ENCODE data around the gene WWOX.
"Not testable (repeated sequence)": the region's sequence is repeated elsewhere in the genome, so short reads cannot be mapped to it uniquely, and the experiment has no call there.

The WWOX gene

GRCh38 chr16:79212114-79212791, 1112.8 kb downstream of the WWOX start:
- Mint-ChIP-seq H3K27me3 (no peaks in the 10 kb centered on the region), H3K4me3 (no peak overlapping the region), H3K9me3 (peaks cover 6% of the 10 kb centered on the region), H3K36me3 (ENCODE audit: insufficient read depth) (peaks cover 5% of the 10 kb centered on the region), H3K4me1 (peaks cover under 1% of the 10 kb centered on the region), H3K27ac (ENCODE audit: low read depth) (peak overlapping the region; percentile 80)
- ATAC-seq (replicated peaks; ENCODE audit: extremely low read depth, poor library complexity, severe bottlenecking) (no peak), DNase-seq (ENCODE audit: low spot score in 2 of 2) (no peak)

DNA sequence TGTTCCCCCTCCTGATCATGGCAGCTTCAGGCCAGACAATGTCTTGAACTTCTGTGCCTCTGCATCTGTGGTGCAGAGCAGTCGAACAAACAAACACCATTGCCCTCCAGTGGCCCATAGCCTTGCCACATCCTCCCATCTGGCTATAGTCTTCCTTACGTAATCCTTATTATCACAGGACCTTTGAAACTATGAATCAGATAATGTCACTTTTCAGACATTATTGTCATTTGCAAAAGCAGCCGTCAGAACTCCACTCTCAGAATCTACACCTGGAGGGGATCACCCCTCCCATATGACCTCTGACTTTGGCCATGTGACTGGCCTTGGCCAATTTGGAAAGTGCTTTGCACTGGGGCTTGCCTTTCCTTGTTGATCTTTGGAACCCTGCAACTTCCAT, 1113.8 kb downstream of the WWOX start:
- peaks cover 8% of the 10 kb centered on the region for H3K36me3 Mint-ChIP-seq (ENCODE audit: insufficient read depth)
- H3K27ac Mint-ChIP-seq (ENCODE audit: low read depth) = no peak overlapping the region
- H3K27me3 Mint-ChIP-seq = no peaks in the 10 kb centered on the region
- H3K9me3 Mint-ChIP-seq = peaks cover 6% of the 10 kb centered on the region
- H3K4me1 Mint-ChIP-seq = peaks cover 9% of the 10 kb centered on the region
- no peak for ATAC-seq (replicated peaks; ENCODE audit: extremely low read depth, poor library complexity, severe bottlenecking)
- no peak for DNase-seq (ENCODE audit: low spot score in 2 of 2)
- no peak overlapping the region for H3K4me3 Mint-ChIP-seq

- no peaks in the 10 kb centered on the region for H3K27me3 Mint-ChIP-seq
- ATAC-seq (replicated peaks; ENCODE audit: extremely low read depth, poor library complexity, severe bottlenecking) (no peak), DNase-seq (ENCODE audit: low spot score in 2 of 2) (no peak)
- H3K36me3 Mint-ChIP-seq (ENCODE audit: insufficient read depth) = peaks cover 8% of the 10 kb centered on the region
- peaks cover 16% of the 10 kb centered on the region for H3K4me1 Mint-ChIP-seq
- no peak overlapping the region for H3K4me3 Mint-ChIP-seq
- peaks cover 6% of the 10 kb centered on the region for H3K9me3 Mint-ChIP-seq
- H3K27ac Mint-ChIP-seq (ENCODE audit: low read depth) = no peak overlapping the region
Observed at GRCh38 chr16:79215289-79215688, 1115.8 kb downstream of the WWOX start.

GRCh38 chr16:79217375-79218011, 1118.0 kb downstream of the WWOX start:
- Mint-ChIP-seq H3K27ac (ENCODE audit: low read depth) (no peak overlapping the region), H3K4me3 (no peak overlapping the region), H3K9me3 (peaks cover 6% of the 10 kb centered on the region), H3K27me3 (no peaks in the 10 kb centered on the region), H3K4me1 (peaks cover 16% of the 10 kb centered on the region), H3K36me3 (ENCODE audit: insufficient read depth) (peaks cover 5% of the 10 kb centered on the region)
- ATAC-seq (replicated peaks; ENCODE audit: extremely low read depth, poor library complexity, severe bottlenecking) (peak; percentile 52), DNase-seq (ENCODE audit: low spot score in 2 of 2) (no peak)

DNA sequence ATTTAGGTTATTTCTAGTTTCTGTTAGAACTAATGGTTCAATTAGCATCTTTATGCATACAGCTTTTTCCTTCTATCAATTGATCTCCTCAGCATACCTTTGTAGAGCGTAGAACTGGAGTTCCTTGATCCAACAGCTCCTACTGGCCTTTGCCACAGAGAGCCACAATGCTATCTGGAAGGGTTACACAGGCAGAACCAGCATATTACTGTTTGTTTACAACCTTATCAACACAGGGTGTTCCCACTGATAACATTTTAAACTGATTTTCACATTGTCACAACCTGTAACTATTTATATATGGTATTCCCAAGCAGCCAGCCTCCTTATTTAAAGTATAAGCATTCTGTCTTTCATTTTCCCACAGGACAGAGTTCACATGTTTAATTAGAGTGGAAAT, 1118.9 kb downstream of the WWOX start:
- no peak for DNase-seq (ENCODE audit: low spot score in 2 of 2)
- H3K27me3 Mint-ChIP-seq = no peaks in the 10 kb centered on the region

DNA sequence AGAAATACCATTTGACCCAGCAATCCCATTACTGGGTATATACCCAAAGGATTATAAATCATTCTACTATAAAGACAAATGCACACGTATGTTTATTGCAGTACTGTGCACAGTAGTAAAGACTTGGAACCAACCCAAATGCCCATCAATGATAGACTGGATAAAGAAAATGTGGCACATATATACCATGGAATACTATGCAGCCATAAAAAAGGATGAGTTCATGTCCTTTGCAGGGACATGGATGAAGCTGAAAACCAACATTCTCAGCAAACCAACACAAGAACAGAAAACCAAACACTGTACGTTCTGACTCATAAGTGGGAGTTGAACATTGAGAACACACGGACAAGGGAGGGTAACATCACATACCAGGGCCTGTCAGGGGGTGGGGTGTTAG, 1126.5 kb downstream of the WWOX start:
- H3K4me1 Mint-ChIP-seq, H3K4me3 Mint-ChIP-seq: not testable (repeated sequence)

More for the DNA sequence above, 1118.9 kb downstream of the WWOX start:
- Mint-ChIP-seq H3K4me3 (no peak overlapping the region), H3K4me1 (peaks cover 16% of the 10 kb centered on the region), H3K36me3 (ENCODE audit: insufficient read depth) (peaks cover 5% of the 10 kb centered on the region), H3K9me3 (peaks cover 6% of the 10 kb centered on the region), H3K27ac (ENCODE audit: low read depth) (no peak overlapping the region)
- no peak for ATAC-seq (replicated peaks; ENCODE audit: extremely low read depth, poor library complexity, severe bottlenecking)

GRCh38 chr16:79229361-79229760, 1129.9 kb downstream of the WWOX start:
- no peak overlapping the region for H3K4me3 Mint-ChIP-seq
- no peak overlapping the region for H3K27ac Mint-ChIP-seq (ENCODE audit: low read depth)
- H3K36me3 Mint-ChIP-seq (ENCODE audit: insufficient read depth) = no peaks in the 10 kb centered on the region
- H3K9me3 Mint-ChIP-seq = no peaks in the 10 kb centered on the region
- no peak for ATAC-seq (replicated peaks; ENCODE audit: extremely low read depth, poor library complexity, severe bottlenecking)
- H3K4me1 Mint-ChIP-seq = no peaks in the 10 kb centered on the region
- no peak for DNase-seq (ENCODE audit: low spot score in 2 of 2)
- H3K27me3 Mint-ChIP-seq = peaks cover under 1% of the 10 kb centered on the region

More for the DNA sequence above, 1126.5 kb downstream of the WWOX start:
- not testable (repeated sequence) for H3K36me3 Mint-ChIP-seq (ENCODE audit: insufficient read depth); H3K27me3 Mint-ChIP-seq; ATAC-seq (replicated peaks; ENCODE audit: extremely low read depth, poor library complexity, severe bottlenecking); H3K9me3 Mint-ChIP-seq; H3K27ac Mint-ChIP-seq (ENCODE audit: low read depth); DNase-seq (ENCODE audit: low spot score in 2 of 2)

- H3K4me1 Mint-ChIP-seq; H3K36me3 Mint-ChIP-seq (ENCODE audit: insufficient read depth); DNase-seq (ENCODE audit: low spot score in 2 of 2); H3K4me3 Mint-ChIP-seq; H3K9me3 Mint-ChIP-seq; H3K27me3 Mint-ChIP-seq; H3K27ac Mint-ChIP-seq (ENCODE audit: low read depth); ATAC-seq (replicated peaks; ENCODE audit: extremely low read depth, poor library complexity, severe bottlenecking): not testable (repeated sequence)
Observed at GRCh38 chr16:79245700-79246099, 1146.2 kb downstream of the WWOX start.

- H3K4me3 Mint-ChIP-seq = no peak overlapping the region
- H3K27ac Mint-ChIP-seq (ENCODE audit: low read depth) = no peak overlapping the region
- ATAC-seq (replicated peaks; ENCODE audit: extremely low read depth, poor library complexity, severe bottlenecking) (no peak), DNase-seq (ENCODE audit: low spot score in 2 of 2) (no peak)
- no peaks in the 10 kb centered on the region for H3K4me1 Mint-ChIP-seq
- no peaks in the 10 kb centered on the region for H3K27me3 Mint-ChIP-seq
- H3K36me3 Mint-ChIP-seq (ENCODE audit: insufficient read depth) = no peaks in the 10 kb centered on the region
- no peaks in the 10 kb centered on the region for H3K9me3 Mint-ChIP-seq
Observed at GRCh38 chr16:79247386-79247785, 1147.9 kb downstream of the WWOX start.

DNA sequence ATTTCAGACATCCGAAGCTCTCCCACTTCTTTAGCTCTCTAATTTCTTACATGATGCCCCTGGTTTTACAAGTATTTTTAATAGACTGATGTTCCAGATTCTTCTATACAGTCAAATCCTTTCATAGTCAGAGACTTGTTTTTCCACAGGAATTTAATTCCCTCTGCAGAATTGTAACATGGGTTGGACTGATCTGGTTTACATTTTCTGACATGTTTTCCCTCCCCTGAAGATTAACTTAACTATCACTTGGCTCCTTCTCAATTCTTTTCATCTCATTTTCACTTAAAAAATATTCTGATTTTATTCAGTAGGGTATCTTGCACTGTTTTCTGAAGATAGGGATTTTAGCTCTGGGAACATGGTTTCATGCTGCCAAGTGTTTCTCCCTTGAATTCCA, 1148.9 kb downstream of the WWOX start:
- Mint-ChIP-seq H3K4me3 (no peak overlapping the region), H3K27me3 (no peaks in the 10 kb centered on the region), H3K9me3 (no peaks in the 10 kb centered on the region), H3K27ac (ENCODE audit: low read depth) (no peak overlapping the region), H3K36me3 (ENCODE audit: insufficient read depth) (no peaks in the 10 kb centered on the region), H3K4me1 (no peaks in the 10 kb centered on the region)
- ATAC-seq (replicated peaks; ENCODE audit: extremely low read depth, poor library complexity, severe bottlenecking) (no peak), DNase-seq (ENCODE audit: low spot score in 2 of 2) (no peak)

- DNase-seq (ENCODE audit: low spot score in 2 of 2) (no peak), ATAC-seq (replicated peaks; ENCODE audit: extremely low read depth, poor library complexity, severe bottlenecking) (no peak)
- no peaks in the 10 kb centered on the region for H3K4me1 Mint-ChIP-seq
- no peak overlapping the region for H3K27ac Mint-ChIP-seq (ENCODE audit: low read depth)
- no peaks in the 10 kb centered on the region for H3K9me3 Mint-ChIP-seq
- H3K36me3 Mint-ChIP-seq (ENCODE audit: insufficient read depth) = no peaks in the 10 kb centered on the region
- H3K27me3 Mint-ChIP-seq = no peaks in the 10 kb centered on the region
- H3K4me3 Mint-ChIP-seq = no peak overlapping the region
Observed at GRCh38 chr16:79250502-79251098, 1151.1 kb downstream of the WWOX start.

DNA sequence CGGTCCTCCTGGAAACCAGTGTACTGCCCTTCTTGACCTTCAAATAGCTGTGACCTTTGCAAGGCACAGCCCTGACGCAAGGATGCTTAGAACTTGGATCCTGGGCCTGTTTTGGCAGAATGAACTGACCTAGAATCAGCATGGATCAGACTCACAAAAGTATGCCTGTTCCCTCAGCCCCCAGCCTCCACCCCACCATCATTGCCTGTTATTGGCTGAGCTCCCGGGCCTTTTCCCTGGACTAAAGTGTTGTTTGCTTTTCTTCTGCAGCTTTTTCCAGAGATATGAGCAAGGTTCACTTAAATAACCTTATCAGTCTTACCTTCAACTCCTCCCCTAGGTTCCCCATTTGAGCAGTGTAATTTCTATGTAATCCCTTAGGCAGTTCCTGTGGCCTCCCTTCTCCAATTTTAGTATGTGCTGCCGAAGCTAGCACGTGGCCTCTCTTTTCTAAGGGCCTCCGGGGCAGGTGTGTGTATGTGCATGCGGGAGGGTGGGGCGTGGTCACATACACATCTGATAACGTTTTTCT, 1153.7 kb downstream of the WWOX start:
- Mint-ChIP-seq H3K9me3 (no peaks in the 10 kb centered on the region), H3K27me3 (no peaks in the 10 kb centered on the region), H3K4me3 (no peak overlapping the region), H3K36me3 (ENCODE audit: insufficient read depth) (no peaks in the 10 kb centered on the region), H3K4me1 (no peaks in the 10 kb centered on the region), H3K27ac (ENCODE audit: low read depth) (no peak overlapping the region)
- ATAC-seq (replicated peaks; ENCODE audit: extremely low read depth, poor library complexity, severe bottlenecking) (no peak), DNase-seq (ENCODE audit: low spot score in 2 of 2) (no peak)

All from central memory CD8-positive, alpha-beta T cell (primary cell).